ENCODE results near the gene NDOR1.

NDOR1 gene

DNA sequence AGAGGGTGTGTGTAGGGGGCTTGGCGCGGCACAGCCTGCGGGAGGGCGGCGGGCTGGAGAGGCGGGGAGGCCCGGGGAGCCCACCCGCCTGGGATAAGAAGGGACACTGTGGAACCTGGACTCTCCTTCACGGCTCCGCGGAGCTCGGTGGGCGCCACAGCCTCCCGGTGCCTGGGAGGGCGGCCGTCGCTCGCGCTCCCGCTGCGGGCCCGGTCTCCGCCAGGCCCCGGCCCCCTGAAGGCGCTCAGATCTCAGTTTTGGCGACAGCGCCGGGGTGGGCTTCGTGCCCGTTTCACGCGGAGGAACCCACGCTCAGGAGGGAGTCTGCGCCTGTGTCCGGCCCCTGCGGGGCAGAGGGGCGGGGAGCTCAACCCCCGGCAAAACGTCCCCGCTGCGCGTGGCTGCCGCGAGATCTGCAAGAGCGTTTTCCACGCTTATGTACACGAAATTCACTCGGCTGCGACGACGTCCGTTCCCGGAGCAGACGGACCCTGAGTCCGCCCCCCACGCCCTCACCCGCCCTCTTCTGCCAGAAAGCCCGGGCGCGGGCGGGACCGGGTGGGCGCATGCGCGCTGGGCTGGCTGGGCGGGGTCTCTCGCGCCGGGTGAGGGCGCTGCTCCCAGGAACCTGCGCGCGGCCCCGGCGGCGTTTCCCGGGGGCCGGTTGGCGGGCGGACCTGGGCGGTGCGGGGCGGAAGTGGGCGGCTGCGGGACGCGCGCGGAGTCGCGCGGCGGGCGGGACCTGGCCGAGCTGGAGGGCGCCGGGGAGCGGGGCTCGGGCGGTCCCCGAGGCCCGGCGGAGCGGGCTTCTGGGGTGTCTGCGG is 49.3 kb downstream of the NDOR1 start, which contains the start of gene NELFB:
Gene NELFB (plus strand): TSS at position 704 of the 824 bp plus-strand sequence.
- DNase-seq = peak in 55 of 56 donors; percentile 31 to 97 (median 88)

DNA sequence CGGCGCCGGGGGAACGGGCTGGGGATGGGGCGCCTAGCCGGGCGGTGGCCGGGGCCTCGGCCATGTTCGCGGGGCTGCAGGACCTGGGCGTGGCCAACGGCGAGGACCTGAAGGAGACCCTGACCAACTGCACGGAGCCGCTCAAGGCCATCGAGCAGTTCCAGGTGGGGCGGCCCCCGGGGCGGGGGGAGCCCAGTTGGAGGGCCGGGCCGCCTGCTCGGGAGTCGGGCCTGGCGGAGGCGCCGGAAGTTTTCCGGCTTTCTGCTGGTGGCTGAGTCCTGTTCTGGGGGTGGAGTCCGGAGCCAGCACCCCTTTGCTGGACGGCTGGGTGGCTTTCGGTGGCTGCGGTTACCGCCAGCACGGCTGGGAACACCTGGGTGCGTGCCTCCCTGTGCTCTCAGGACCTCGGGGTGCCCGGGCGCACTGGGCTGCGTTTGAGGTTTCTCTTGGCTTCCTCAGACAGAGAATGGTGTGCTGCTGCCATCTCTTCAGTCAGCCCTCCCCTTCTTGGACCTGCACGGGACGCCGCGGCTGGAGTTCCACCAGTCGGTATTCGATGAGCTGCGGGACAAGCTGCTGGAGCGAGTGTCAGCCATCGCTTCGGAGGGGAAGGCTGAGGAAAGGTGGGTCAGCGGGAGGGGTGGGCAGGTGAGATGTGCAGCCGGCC is 50.1 kb downstream of the NDOR1 start:
- DNase-seq = peak in 3 of 56 donors; percentile 50 to 56 (median 50)

DNA sequence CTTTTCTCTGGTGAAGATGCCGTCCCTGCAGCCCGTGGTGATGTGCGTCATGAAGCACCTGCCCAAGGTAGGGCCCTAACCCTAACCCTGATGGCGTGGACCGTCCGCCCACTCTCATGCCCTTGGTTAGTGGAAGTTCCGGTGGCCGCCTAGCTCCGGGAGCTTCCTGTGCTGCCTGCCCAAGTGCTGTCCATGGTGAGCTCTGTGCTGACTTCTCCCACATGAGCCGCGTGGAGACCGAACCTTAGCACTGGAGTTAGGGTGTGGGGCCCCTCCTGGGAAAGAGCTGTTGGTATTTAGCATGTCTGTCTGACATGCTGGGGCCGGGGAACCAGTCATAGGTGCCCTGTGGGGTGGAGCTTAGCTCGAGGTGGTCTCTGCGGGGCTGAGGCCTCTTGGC is 50.9 kb downstream of the NDOR1 start:
- DNase-seq = no peak

DNA sequence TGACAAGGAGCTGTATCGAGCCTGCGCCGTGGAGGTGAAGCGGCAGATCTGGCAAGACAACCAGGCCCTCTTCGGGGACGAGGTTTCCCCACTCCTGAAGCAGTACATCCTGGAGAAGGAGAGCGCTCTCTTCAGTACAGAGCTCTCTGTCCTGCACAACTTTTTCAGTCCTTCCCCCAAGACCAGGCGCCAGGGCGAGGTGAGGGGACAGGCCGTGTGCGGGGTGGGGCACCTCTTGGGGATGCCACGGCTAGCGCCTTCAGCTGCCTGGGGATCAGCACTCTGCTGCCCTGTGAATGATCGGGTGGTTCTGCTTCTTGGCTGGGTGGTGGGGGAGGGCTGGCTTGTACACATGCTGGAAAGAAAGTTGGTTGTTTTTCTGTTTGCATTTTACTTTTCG is 51.4 kb downstream of the NDOR1 start:
- no peak for DNase-seq

DNA sequence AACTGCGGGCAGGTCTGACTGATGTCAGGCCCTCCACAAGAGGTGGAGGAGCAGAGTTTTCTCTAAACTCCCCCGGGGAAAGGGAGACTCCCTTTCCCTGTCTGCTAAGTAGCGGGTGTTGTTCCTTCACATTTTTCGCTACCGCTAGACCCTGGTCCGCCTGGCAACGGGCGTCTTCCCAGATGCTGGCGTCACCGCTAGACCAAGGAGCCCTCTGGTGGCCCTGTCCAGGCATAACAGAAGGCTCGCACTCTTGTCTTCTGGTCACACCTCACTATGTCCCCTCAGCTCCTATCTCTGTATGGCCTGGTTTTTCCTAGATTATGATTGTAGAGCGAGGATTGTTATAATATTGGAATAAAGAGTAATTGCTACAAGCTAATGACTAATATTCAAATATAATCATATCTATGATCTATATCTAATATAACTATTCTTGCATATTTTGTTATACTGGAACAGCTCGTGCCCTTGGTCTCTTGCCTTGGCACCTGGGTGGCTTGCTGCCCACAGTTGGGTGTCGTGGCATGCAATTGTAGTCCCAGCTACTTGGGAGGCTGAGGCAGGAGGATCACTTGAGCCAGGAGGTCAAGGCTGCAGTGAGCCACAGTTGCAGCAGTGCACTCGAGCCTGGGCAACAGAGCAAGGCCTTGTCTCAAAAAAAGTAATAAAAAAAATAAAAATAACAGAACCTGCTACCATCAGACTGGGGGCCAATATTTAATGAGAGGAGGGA is 56.8 kb downstream of the NDOR1 start:
- peak in 6 of 56 donors; percentile 8 to 51 (median 14) for DNase-seq

DNA sequence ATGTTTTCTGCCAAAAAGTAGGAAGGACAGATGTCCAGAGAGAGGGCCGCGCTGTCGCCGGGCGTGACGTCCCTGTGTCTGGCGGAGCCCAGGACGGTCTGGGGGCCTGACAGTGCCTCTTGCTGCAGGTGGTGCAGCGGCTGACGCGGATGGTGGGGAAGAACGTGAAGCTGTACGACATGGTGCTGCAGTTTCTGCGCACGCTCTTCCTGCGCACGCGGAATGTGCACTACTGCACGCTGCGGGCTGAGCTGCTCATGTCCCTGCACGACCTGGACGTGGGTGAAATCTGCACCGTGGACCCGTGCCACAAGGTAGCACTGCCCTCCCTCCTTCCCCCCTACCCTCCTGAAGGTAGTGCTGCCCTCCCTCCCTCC is 57.4 kb downstream of the NDOR1 start:
- no peak for DNase-seq

DNA sequence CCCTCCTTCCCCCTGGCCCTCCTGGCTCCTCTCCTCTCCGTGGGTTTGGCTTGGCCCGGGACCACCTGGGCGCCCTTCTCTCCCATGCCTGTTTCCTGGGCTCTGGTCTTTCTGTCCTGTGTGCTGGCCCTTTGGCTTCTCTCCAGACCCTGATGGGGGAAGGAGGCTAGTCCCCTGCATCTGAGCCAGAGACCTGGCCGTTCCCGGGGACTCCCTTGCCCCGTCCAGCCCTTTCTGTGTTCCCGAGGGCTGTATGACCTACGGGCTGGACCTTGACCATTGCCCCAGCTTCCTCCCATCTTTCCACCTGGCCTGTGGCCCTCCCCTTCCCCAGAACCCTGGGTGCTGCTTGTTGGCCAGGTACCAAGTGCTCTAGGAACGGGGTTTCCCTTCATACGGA is 58.0 kb downstream of the NDOR1 start:
- DNase-seq = no peak

DNA sequence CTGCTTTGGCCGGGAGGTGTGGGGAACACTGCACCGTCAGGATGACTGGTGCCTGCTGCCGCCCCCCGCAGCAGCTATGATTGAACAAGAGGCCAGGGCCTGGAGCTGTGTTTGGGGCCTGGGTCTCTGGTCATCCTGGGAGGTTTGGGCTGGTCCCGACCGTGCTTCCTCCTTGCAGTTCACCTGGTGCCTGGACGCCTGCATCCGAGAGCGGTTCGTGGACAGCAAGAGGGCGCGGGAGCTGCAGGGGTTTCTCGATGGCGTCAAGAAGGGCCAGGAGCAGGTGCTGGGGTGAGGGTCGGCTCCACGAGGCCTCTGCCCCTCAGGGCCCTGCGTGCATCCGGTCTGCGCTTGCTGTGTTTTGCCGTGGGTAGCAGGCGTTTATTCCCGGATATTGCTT is 58.6 kb downstream of the NDOR1 start:
- no peak for DNase-seq

DNA sequence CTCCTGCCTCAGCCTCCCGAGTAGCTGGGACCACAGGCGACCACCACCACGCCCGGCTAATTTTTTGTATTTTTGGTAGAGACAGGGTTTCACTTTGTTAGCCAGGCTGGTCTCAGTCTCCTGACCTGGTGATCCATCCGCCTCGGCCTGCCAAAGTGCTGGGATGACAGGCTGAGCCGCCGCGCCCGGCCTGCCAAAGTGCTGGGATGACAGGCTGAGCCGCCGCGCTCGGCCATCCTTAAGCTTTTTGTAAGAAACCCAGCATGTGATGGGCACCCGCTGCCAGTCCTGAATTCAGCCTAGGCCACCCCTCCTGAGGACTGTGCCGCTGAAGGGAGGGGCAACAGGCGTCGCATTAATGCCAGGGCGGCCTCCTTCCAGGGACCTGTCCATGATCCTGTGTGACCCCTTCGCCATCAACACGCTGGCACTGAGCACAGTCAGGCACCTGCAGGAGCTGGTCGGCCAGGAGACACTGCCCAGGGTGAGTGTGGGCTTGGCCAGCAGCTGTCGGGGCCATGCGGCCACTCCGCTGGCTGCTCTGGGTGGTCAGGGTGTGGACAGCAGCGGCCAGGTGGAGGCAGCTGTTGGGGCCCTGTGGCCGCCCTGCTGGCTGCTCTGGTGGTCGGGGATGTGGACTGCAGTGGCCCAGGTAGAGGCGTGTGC is 60.1 kb downstream of the NDOR1 start:
- DNase-seq = no peak

DNA sequence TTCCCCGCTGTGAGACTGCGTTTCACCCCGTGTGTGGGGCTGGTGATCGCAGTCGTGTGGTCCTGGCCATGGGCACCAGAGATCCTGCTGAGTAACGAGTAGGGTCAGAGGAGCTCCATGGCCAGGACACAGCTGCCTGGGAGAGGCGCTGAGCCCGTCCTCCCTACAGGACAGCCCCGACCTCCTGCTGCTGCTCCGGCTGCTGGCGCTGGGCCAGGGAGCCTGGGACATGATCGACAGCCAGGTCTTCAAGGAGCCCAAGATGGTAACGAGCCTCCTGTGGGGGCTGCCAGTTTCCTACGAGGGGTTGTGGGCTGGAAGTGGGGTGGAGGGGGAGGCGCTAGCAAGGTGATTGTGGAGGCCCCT is 60.6 kb downstream of the NDOR1 start:
- DNase-seq = no peak
